HG03354 (cell line): ENCODE measurements around the gene EID3.
"Not testable (repeated sequence)": the region's sequence is repeated elsewhere in the genome, so short reads cannot be mapped to it uniquely, and the experiment has no call there.

Experiments
- ATAC-seq: cut with Tn5 transposase; IDR thresholded peaks from one replicate; pipeline ENCODE4 v1.9.1; 2021; ENCODE audit warnings: mild to moderate bottlenecking; ENCODE audit not compliant: unreplicated experiment, poor library complexity, severe bottlenecking

Gene EID3

GRCh38 chr12:104329707-104330532, 26.4 kb downstream of the EID3 start:
- no peak for ATAC-seq

DNA sequence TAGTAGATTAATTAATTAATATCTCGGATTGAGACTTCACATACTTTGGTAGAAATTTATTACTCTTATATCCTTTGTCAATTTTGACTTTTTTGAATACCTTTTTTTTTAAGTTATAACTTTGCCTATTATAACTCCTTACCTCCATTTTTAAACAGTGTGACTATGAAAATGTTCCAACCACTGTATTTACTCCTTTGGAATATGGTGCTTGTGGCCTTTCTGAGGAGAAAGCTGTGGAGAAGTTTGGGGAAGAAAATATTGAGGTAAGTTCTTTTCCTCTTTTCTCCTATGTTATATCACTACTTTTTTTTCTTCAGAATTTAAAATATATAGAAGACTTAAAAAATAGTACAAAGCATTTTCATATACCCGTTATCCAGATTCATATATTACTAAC, 27.8 kb downstream of the EID3 start:
- ATAC-seq = no peak

GRCh38 chr12:104332273-104332672, 28.7 kb downstream of the EID3 start:
- ATAC-seq = not testable (repeated sequence)

- no peak for ATAC-seq
These were observed 30.2 kb downstream of the EID3 start for GRCh38 chr12:104333692-104334255.

- ATAC-seq = no peak
These were observed 31.0 kb downstream of the EID3 start for GRCh38 chr12:104334581-104334980.

DNA sequence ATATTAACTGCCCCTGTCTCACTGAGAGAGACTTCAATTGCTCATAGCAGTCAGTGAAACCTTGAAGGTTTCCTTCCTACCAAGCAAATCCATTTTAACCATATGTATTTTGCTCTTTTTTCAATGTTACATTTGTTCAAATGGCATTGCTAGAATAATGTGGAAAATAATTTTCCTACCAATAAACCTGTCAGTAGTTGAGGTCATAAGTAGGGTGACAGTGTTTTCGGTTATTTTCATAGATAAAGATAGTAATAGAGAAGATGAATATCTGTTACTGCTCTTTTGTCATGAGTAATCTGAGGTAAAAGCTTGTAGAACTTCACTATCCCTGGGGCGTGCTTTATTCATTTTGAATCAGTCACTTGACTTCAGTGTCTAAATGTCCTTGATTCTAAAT, 32.6 kb downstream of the EID3 start:
- no peak for ATAC-seq

GRCh38 chr12:104337030-104337558, 33.6 kb downstream of the EID3 start:
- ATAC-seq = no peak

- no peak for ATAC-seq
These were observed 36.1 kb downstream of the EID3 start for GRCh38 chr12:104339663-104340062.

DNA sequence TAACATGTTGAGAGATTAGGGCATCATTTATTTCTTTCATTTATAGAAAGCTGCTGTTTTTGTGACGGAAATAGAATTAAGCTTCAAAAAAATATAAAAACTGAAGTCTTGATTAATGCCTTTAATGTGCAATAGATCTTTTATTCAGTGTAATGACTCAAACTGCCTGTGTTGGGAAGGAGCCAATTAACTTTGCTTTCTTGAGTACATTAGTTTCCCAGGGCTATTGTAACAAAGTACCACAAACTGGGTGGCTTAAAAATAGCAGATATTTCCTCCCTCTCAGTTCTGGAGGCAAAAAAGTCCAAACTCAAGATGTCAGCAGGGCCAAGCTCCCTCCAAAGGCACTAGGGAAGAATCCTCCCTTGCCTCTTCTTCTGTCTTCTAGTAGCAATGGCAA, 36.6 kb downstream of the EID3 start:
- ATAC-seq = no peak

DNA sequence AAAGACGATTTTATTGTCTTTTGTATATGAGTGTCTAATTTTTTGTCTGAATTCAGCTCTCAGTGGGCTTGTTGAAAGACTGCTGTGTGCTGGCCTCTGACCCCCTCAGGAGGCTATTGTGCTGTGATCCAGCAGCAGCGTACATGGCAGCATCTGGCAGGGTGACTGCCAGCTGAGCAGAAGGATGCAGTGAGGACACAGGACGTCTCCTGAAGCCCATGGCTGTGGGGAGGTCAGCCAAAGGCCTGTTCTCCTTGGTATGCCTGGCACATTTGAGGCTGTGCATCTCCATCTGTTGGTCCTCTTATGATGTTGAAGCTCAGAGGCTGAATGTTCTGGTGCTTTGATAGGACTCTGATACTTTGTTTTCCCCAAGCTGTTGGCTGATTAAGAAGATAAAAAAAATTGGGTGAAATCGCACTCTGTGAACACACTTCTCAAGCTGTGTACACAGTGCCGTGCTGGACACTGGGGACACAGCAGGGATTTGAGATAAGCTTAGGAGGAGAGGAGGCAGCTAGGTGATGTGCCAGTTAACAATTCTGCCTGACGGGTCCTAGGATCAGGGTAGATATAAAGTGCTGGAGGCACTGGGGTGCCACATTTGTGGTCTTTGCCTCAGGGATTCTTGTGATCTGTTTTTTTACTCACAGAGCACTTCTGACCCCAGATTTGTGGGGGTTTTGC, 37.5 kb downstream of the EID3 start:
- ATAC-seq = no peak

DNA sequence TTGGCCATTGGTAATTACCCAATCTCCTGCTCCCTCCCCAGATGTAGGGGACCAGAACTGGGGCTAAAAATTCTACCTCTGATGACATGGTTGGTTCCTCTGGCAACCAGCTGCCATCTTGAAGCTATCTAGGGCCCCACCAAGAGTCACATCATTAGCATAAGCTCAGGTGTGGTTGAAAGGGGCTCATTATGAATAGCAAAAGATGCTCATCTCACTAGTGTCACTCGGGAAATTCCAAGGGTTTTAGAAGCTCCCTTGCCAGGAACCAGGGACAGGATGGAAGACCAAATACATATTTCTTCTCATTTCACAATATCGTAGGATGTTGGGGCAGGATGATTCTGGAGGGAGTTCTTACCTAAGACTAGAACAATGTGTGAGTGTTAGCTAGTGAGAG, 38.6 kb downstream of the EID3 start:
- no peak for ATAC-seq

GRCh38 chr12:104342635-104343249, 39.2 kb downstream of the EID3 start:
- ATAC-seq = no peak

DNA sequence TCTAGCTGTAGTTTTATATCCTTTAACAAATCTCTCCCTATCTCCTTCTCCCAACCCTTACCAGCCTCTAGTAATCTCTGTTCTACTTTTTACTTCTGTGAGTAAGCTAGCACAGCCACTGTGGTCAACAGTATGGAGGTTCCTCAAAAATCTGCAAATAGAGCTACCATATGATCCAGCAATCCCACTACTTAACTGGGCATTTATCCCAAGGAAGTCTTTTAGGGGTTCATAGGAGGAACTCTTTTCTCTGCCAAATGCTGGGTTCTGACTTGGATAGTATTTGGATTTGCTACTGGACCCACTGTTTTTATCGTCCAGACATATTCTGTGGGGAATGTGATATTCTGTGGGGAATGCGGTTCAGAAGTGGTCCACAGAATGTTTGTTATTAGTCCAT, 41.1 kb downstream of the EID3 start:
- no peak for ATAC-seq

GRCh38 chr12:104345234-104346066, 41.9 kb downstream of the EID3 start:
- ATAC-seq = no peak

- ATAC-seq = no peak
These were observed 44.0 kb downstream of the EID3 start for GRCh38 chr12:104347374-104348075.

DNA sequence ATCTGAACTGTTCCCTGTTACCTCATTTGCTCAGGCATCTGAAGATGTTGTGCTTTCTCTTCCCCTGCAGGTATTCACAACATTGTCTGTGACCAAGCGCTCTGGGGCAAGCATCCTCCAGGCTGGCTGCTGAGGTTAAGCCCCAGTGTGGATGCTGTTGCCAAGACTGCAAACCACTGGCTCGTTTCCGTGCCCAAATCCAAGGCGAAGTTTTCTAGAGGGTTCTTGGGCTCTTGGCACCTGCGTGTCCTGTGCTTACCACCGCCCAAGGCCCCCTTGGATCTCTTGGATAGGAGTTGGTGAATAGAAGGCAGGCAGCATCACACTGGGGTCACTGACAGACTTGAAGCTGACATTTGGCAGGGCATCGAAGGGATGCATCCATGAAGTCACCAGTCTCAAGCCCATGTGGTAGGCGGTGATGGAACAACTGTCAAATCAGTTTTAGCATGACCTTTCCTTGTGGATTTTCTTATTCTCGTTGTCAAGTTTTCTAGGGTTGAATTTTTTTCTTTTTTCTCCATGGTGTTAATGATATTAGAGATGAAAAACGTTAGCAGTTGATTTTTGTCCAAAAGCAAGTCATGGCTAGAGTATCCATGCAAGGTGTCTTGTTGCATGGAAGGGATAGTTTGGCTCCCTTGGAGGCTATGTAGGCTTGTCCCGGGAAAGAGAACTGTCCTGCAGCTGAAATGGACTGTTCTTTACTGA, 44.9 kb downstream of the EID3 start:
- no peak for ATAC-seq

- ATAC-seq = no peak
These were observed 45.5 kb downstream of the EID3 start for GRCh38 chr12:104348994-104349494.
